ENCODE results near the gene ZNF423.

The ZNF423 gene

DNA sequence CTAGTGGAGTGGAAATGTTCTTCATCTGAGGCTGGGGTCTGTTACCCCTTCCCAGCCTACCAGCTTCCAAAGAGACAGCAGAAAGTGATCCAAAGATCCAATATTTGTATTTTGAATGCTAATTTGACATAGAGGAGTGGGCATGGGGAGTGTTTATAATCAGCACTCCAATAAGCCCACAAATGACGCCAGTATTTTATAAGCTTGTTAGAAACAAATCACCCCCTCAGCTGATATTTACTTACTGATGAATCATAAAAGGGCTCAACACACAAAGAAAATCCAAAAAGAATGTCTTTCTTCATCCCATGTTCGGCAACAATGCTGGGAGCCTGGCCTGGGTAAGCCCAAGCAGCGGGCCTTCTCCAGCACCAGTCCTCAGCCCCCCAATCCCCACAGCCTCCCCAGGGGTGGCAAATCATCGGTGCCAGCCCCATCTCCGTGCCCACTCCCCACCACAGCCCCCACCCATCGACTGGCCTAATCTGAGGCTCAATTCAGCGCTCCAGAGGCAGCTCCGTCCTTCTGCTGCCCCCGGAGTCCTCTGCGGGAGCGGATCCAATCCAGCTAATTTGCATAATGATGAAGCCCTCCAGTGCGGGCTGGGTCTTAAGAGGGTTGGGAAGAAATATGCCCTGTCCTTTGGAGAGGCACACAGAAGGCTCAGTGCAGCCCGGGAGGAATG, 312.8 kb downstream of the ZNF423 start:
- DNase-seq = no peak

DNA sequence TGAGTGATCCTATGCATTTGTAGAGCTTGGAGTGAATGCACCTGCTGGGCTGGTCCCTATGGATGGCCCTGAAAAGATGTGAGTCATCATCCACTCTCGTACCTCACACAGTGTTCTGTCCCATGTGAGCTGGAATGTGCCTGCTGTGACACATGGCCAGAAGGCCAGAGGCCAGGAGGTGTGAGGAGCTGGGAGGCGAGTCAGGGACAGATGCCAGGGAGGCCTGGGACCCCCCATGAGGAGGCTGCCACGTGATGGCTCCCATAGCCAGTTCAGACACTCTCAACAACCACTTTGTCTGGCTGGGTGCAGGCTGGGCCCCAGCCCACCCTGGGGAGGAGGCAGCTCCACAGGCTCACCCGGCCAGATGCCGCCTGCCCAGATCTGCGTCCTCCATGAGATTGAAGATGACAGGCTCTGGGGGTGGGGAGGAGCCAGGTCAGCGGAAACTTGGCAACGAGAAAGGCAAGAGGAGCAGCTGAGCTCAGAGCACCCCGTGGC, 313.5 kb downstream of the ZNF423 start:
- DNase-seq = no peak

DNA sequence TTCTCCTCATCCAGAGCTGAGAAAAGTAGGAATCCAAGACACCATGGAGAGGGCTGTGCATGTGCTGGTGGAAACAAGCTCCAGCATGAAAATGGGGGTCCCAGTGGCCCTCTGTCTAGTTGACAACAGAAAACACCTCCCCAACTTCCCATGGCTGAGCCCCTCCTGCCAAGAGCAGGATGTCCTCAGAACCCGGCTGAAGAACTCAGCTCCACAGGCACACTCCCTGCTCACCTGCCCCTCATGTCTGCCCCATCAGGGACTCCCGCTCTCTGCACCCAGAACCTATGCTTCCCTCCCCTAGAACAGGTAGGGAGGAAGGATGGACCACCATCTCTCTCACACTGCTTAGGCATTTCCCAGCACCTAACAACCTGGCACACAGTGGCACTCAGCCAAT, 315.1 kb downstream of the ZNF423 start:
- no peak for DNase-seq

GRCh38 chr16:49539758-49540157, 316.2 kb downstream of the ZNF423 start:
- no peak for DNase-seq

GRCh38 chr16:49537924-49538459, 317.9 kb downstream of the ZNF423 start:
- DNase-seq = no peak

- DNase-seq = no peak
Measured at GRCh38 chr16:49534901-49535610, 320.9 kb downstream of the ZNF423 start.

GRCh38 chr16:49533422-49533821, 322.5 kb downstream of the ZNF423 start:
- DNase-seq = no peak

GRCh38 chr16:49532873-49533272, 323.0 kb downstream of the ZNF423 start:
- DNase-seq = no peak

- DNase-seq = no peak
Measured at GRCh38 chr16:49531931-49532840, 323.7 kb downstream of the ZNF423 start.

DNA sequence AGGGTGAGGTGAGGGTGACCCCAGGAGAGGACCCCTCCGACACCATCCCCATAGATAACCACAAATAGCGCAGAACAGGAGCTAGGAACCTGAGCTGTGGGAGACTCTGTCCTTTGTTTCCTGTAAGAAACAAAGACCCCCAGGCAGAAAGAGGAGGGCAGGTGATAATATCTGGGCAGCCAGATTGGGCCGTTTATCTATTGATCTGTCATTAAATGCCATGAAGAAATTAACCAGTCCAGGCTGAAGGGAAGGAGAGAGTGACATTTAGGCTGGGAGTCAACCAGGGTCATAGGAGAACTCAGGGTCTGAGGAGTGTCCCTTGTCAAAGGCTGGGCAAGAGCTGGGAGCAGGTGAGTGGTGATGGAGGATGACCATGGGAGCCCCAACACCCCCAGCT, 324.5 kb downstream of the ZNF423 start:
- DNase-seq = no peak

DNA sequence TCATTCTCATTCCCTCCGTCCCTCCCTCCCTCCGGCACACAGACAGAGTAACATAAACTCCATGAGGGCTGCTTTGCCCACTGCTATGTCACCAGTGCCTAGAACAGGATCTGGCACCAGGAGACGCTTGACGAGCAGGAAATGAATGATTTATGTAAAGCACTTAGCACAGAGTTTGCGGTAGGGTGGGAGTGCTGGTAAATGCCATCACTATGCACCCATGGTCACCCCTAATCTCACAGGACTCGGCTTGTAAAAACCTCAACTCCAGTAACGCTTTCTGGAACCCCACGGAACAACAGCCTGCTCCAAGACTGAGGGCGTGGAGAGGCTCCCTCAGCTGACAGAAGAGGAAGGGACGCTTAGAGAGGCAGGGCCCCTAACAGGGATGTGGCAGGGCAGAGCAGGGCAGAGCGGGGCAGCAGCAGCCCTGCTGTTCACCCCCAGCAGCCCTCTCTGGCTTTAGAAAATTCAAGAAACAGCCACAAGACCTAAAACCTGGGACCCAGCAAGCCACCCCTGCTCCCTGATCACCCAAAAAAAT, 325.4 kb downstream of the ZNF423 start:
- no peak for DNase-seq

- no peak for DNase-seq
Measured at GRCh38 chr16:49529411-49530045, 326.4 kb downstream of the ZNF423 start.

DNA sequence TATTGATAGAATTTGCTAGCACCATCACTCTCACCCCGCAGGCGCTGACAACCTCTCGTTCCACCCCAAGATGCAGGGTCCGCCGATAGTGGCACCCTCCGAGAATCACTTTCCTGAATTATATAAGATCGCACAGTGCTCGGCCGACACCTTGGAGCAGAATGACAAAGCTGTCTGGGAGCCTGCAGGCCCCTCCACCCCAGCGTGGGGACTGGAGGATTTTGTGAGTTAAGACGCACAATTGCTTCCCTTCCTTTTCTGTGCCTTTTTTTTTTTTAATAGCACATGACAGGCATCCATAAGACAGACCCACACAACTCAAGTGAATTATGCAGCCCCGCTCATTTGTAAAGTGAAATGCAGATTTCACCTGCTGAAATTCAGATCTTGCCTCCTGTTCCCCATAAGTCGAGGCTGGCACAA, 327.0 kb downstream of the ZNF423 start:
- no peak for DNase-seq

GRCh38 chr16:49528060-49528865, 327.6 kb downstream of the ZNF423 start:
- no peak for DNase-seq

- DNase-seq = no peak
Measured at GRCh38 chr16:49527611-49528010, 328.3 kb downstream of the ZNF423 start.

- DNase-seq = no peak
Measured at GRCh38 chr16:49526860-49527365, 329.0 kb downstream of the ZNF423 start.

GRCh38 chr16:49524947-49525315, 331.0 kb downstream of the ZNF423 start:
- DNase-seq = no peak

DNA sequence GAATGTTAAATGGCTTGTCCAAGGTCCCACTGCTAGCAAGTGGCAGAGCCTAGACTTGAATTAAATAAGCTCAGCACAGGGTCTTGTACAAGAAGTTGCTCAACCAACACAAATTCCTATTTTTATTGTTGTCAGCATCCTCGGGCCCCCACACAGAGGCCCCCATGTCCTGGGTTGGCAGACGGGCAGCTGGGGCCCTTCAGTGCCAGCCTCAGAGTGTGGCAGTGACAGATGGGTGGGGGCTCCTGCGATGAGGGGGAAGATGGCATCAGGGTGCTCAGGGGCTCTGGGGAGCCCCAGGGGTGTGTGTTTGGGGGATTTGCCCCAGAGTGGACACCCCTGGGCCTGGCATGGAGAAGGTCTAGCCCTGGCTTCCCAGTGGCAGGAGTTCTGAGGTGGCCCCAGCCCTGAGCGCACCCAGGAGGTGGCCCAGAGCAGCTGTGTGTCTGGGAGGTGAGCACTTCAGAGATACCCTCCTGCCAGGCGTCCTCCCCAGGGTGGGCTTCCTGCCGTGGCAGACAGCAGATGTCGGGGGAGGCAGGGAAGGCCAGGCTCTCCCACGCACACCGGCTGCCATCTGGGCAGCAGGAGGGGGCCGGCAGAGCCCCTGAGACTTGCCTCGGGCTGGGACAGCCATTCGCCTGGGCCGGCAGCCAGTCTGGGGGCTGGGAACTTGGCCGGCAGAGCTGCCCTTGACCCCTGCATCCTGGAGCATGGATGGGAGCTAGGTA, 331.5 kb downstream of the ZNF423 start:
- no peak for DNase-seq

DNA sequence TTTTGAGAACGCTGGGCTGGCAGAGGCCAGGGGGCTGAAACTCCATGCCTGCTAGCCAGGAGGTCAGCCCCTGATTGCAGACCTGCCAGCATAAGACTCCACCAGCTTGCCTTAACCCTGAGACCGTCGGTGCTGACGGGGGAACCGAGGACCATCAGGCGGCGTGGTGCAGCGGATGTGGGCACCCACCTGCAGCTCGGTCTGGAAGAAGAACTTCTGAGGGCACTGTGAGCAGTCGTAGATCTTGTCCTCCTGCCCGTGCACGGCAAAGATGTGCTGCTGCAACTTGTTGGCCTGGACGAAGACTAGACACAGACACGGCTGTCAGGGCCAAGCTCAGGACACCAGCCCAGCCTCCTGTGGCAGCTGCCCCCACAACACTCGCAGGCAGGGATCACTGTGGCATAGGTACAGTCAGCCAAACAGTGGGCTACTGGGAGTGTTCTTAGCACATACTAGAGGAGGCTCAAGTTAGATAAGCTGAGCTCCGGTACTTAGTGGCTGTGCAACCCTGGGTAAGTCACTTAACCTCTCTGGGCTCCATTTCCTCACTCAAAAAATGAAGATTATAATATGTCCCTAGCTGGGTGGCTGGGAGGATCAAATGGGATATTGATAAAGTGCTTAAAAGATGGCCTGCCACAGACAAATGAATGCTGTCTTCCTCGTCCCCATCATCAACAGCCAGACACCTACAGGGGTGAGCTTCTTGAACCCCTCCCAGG, 332.3 kb downstream of the ZNF423 start:
- no peak for DNase-seq

Data from activated CD4-positive, CD25-positive, alpha-beta regulatory T cell treated with anti-CD3 and anti-CD28 coated beads, Interleukin-2, amount 50 U/mL, for 72 hours (primary cell).